Measurements from ENCODE around the gene CPSF4. TPM values are rescaled to one million over a fixed set of nuclear protein-coding genes. Genes with fewer than 3 reads are reported as not detected.

The CPSF4 gene
- total and polyA plus RNA-seq, 7 donors: 21.3 to 46.4 (median 35.6) TPM

DNA sequence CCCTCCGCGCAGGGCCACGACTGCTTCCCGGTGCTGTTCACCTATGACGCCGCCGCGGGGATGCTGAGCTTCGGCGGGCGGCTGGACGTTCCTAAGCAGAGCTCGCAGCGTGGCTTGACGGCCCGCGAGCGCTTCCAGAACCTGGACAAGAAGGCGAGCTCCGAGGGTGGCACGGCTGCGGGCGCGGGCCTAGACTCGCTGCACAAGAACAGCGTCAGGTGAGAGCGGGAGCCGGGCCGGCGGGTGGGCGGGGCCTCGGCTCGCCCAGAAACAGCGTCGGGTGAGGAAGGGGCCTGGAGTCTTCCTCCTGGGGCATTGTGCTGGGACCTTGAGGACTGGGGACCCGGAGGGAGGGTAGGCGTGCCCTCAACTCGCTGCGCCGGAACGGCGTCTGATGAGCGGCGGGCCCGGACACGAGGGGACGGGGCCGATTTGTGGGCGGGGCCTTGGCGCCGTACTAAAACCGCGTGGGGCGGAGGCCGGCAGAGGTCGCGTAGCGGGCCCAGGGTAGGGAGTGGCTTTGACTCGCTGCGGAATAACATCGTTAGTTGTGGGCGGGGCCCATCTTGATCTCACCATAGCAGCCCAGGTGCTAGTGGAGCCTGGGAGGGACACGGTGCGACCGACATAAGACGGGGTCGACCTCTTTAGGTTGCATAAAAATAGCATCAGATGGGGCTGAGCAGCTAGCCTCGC lies 45.9 kb upstream of the CPSF4 start:
- no peaks in the 10 kb centered on the region for H3K9me3 ChIP-seq
- peak; percentile 82 to 90 (median 88) for ATAC-seq
- peak overlapping the region; percentile 48 for H3K27ac ChIP-seq
- peak overlapping the region; percentile 75 for H3K4me3 ChIP-seq
- H3K4me1 ChIP-seq: peaks cover 10% of the 10 kb centered on the region
- peak; percentile 81 to 90 for DNase-seq
- 2 to 4% (median 3%) methylated on average over 61 to 68 of the region's 68 CpGs for WGBS, 3 donors
- intact Hi-C loops (cut with DNase I): no loop called here
- peaks cover 3 to 77% of the 10 kb centered on the region in 2 donors for H3K36me3 ChIP-seq (ENCODE audit: insufficient read depth in 1 of 2, low read depth in 1 of 2)
- H3K27me3 ChIP-seq (ENCODE audit: insufficient read depth in 3 of 3, low read length in 2 of 3): no peaks in the 10 kb centered on the region
- TF ChIP-seq, protein P1, sequence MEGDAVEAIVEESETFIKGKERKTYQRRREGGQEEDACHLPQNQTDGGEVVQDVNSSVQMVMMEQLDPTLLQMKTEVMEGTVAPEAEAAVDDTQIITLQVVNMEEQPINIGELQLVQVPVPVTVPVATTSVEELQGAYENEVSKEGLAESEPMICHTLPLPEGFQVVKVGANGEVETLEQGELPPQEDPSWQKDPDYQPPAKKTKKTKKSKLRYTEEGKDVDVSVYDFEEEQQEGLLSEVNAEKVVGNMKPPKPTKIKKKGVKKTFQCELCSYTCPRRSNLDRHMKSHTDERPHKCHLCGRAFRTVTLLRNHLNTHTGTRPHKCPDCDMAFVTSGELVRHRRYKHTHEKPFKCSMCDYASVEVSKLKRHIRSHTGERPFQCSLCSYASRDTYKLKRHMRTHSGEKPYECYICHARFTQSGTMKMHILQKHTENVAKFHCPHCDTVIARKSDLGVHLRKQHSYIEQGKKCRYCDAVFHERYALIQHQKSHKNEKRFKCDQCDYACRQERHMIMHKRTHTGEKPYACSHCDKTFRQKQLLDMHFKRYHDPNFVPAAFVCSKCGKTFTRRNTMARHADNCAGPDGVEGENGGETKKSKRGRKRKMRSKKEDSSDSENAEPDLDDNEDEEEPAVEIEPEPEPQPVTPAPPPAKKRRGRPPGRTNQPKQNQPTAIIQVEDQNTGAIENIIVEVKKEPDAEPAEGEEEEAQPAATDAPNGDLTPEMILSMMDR (IDR thresholded peaks at IDR 0.05): no peak

DNA sequence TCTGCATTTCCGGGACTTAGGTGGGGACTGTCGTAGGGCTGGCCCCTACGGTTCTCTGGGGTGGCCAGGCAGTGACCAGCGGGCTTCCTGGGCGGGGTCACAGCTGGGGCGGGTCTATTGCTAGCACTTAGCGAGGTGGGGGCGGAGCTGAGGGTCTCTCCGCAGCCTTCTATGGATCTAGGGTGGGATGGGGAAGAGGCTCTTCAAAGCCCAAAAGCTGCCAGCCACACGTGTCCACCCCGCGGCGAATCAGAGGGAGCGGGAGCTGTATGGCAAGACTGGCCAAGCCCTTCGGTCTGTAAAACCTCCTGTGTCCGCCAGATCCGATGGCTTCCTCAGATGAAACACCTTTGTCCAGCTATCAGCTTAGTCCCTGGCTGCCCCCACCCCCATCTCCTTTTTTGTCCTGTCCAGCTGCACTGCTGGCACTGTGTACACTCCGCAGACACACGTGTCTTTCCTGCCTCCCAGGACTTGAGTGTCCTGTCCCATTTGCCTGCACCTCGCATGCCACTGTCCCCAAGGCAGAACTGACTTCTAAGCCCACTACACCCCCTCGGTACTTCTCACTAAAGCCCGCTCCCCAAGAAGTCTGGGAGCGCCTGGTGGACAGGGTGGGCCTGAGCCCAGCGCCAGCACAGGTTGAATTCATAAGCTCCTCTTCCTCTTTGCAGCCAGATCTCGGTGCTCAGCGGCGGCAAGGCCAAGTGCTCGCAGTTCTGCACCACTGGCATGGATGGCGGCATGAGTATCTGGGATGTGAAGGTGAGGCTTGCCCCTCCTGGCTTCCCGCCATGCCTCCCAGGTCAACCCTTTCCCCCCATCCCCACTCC lies 45.2 kb upstream of the CPSF4 start:
- H3K36me3 ChIP-seq (ENCODE audit: insufficient read depth in 1 of 2, low read depth in 1 of 2): peaks cover 3 to 77% of the 10 kb centered on the region in 2 donors
- H3K27ac ChIP-seq: peak overlapping the region; percentile 48
- H3K27me3 ChIP-seq (ENCODE audit: insufficient read depth in 3 of 3, low read length in 2 of 3): no peaks in the 10 kb centered on the region
- 28 to 31% (median 29%) methylated on average over 28 to 30 of the region's 30 CpGs for WGBS, 3 donors
- ATAC-seq: peak; percentile 36 to 60 (median 50)
- no peaks in the 10 kb centered on the region for H3K9me3 ChIP-seq
- TF ChIP-seq, protein P1 (IDR thresholded peaks at IDR 0.05): no peak
- DNase-seq: peak in 1 of 2 donors; percentile 77
- H3K4me3 ChIP-seq: peak overlapping the region; percentile 75
- intact Hi-C loops (cut with DNase I): no loop called here
- H3K4me1 ChIP-seq: peaks cover 10% of the 10 kb centered on the region

DNA sequence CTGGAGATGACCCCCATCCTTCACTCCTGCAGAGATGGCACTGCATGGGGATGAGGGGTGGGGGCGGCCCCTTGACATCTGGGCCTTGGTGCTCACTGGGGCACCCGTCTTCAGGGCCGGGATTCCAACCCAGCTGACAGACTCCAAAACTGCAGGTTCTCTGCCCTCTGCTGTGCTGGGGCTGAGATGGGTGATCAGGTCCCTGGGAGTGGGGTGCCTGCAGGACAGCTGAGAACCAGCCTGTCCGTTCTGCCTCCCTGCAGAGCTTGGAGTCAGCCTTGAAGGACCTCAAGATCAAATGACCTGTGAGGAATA lies 44.6 kb upstream of the CPSF4 start:
- 74 to 80% (median 78%) methylated on average over 4 of the region's 4 CpGs for WGBS, 3 donors
- TF ChIP-seq, protein P1 (IDR thresholded peaks at IDR 0.05): no peak
- no peak for DNase-seq
- Histone ChIP-seq H3K4me1 (peaks cover 10% of the 10 kb centered on the region), H3K27ac (no peak overlapping the region), H3K27me3 (ENCODE audit: insufficient read depth in 3 of 3, low read length in 2 of 3) (no peaks in the 10 kb centered on the region), H3K9me3 (no peaks in the 10 kb centered on the region), H3K36me3 (ENCODE audit: insufficient read depth in 1 of 2, low read depth in 1 of 2) (peaks cover 7 to 80% of the 10 kb centered on the region in 2 donors), H3K4me3 (no peak overlapping the region)
- ATAC-seq: peak in 1 of 4 donors; percentile 5
- intact Hi-C loops (cut with DNase I): no loop called here

DNA sequence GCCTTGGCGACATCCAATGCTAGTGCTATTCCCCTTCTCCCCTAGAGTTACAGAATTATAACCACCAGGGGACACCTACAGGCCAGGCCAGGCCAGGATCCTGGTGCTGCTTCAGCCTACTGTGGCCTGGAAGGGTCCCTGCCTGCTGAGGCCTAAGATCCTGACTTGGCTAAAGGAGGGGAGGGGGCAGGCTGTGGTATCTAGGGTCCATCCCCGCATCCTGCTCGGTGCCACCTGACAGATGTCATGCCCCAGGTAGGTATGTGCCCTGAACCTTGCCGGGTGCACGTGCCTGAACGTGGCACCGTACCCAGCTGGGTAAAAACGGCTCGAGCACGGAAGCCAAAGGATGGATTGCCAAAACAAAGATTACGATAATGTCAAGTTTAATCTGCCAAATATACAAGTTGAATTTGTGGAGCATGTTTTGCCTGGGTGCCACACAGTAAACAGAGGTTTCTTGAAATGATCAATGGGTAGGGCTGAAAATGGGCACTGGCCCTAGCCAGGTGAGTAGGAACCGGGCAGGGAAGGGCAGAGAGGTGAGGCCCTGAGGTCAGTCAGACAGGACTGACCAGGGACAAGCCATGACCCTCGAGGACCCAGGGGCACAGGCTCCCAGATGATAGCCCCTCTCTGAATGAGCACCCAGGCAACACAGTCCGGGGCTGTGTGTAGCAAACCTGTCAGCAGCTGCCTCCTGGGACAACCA lies 43.0 kb upstream of the CPSF4 start:
- intact Hi-C loops (cut with DNase I): no loop called here
- H3K4me1 ChIP-seq: peaks cover 10% of the 10 kb centered on the region
- no peak overlapping the region for H3K27ac ChIP-seq
- ATAC-seq (no peak), DNase-seq (no peak)
- H3K4me3 ChIP-seq: no peak overlapping the region
- TF ChIP-seq, protein P1 (IDR thresholded peaks at IDR 0.05): no peak
- no peaks in the 10 kb centered on the region for H3K27me3 ChIP-seq (ENCODE audit: insufficient read depth in 3 of 3, low read length in 2 of 3)
- no peaks in the 10 kb centered on the region for H3K9me3 ChIP-seq
- WGBS, 3 donors: 77 to 81% (median 79%) methylated on average over 14 of the region's 14 CpGs
- peaks cover 17 to 80% of the 10 kb centered on the region in 2 donors for H3K36me3 ChIP-seq (ENCODE audit: insufficient read depth in 1 of 2, low read depth in 1 of 2)
